CD4-positive, alpha-beta T cell treated with Interleukin-17A for 1 hour (primary cell): Measurements from ENCODE around the gene UBE2D2.

ENCODE experiments used
- DNase-seq: peaks from one replicate; pipeline ENCODE4 v3.0.0-alpha.2; 2020

The UBE2D2 gene

GRCh38 chr5:139663207-139664085, 102.3 kb downstream of the UBE2D2 start:
- DNase-seq, result no peak

- peak; percentile 18 for DNase-seq
Observed at GRCh38 chr5:139664086-139664693, 103.1 kb downstream of the UBE2D2 start.

- DNase-seq, result no peak
Observed at GRCh38 chr5:139664727-139665351, 103.7 kb downstream of the UBE2D2 start.

DNA sequence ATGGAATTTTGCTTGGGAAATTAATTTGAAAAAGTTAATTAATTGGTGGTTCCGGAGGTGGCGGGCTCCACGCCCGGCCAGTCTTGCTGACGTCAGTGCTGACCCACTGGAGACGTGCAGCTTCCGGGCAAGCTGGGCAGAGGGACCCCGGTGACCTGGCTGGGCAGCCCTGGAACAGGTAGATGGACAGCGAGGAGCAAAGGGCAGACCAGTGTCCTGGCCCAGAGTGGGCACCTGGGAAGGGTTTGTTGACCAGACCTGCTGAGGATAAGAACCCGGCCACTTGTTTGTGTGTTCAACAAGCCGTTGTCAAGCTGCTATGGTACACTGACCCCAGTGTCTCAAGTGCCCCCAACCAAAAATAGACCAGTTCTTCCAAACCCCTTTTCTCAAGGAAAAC, 104.5 kb downstream of the UBE2D2 start:
- DNase-seq, result no peak

DNA sequence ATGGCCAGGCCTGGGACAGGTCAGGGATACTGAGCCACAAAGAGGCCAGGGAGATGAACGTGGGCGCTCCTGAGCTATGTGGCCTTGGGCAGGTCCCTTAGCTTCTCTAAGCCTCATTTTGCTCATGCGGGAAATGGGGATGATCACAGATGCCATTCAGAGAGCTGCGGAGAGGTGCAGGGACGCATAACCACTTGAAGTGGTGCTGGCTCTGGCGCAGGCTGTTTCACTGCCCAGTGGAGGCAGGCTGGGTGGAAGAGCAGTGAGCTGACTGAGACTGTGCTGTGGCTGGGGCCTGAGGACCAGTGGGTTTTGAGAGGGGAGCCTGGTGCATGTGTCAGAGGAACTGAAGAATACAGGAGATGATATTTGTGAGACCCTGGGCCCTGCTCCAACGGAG, 105.4 kb downstream of the UBE2D2 start:
- no peak for DNase-seq

DNA sequence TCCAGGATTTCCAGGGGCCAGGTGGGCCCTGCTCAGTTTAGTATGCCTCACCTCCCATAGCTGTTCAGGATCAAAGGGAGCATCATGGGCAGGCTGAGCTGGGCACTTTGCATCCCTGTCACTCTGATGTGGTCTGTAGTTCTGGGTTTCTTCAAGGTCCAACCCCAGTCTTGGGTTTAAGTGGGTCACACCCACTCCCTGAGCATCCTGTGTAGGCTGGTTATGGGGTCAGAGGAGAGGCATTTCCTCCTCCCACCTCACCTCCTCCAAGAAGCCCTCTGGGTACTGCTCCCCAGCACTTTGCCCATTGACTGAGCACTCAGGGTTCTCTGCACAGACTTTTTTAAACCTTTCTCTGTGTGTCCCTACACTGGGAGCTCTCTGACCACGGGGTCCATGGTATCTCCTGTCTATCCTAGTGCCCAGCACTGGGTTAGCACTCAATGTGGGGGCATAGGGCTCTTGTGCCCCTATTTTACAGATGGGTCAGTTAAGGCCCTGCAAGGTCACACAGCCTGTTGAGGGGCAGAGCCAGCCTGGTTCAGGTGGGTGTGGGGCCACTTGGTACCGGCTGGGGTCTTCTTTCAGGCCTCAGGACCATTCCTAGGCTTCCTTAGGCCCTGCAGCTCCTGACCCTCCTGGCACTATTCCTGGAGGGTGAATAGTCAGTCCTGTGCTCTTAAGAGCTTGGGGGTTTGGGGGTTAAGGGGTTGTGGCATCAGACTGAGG, 106.0 kb downstream of the UBE2D2 start:
- peak; percentile 33 for DNase-seq

DNA sequence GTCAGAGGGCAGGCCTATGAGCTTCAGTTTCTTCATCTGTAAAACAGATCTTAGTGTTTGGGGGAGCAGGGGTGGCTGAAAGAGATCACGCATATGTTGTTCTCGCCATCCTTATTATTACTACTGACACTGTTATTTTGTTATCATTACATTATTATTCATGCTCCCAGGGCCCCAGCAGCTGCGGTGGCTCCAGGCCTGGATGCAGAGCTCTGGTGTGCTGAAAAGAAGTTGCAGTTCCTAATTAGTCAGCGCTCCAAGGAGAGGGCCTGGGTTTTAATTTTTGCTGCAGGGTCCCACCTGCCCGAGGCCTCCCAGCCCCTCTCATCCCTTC, 106.6 kb downstream of the UBE2D2 start:
- no peak for DNase-seq

DNA sequence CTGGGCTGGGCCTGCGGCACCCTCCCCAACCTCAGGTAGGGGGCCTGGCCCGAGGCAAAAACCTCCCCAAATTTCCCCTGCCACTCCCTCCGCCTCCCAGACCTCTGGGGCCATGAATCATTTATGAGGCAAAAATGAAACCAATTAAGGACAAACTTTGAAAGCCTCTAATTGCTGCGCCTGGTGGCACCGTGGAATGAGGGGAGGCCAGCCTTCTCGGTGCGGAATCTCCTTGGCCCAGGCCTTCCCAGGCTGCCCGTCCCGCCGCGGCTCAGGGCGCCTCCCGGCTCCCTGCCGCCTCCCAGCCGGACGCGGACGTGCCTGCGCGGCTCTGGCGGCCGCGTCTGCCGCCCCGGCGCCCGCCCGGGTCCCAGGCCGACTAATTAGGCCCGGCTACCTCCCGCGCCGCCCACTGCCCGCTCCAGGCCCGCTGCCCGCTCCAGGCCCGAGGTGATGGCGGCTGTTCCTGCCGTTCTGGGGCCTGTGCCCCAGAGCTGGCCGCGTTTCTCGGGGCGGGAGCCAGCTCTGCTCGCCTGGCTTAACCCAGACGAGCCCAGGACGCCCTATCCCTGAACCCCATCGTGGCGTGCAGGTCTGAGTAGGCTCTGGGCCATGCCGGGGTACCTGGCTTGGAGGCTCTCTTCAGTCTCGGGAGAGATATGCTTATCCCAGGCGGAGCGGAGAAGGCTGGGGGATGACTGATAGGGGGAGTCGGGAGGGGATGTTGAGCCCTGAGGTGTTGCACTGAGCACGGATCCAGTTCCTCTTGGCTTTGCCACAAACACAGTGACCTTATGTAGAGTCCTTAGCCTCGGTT, 107.1 kb downstream of the UBE2D2 start:
- DNase-seq, result peak; percentile 53

GRCh38 chr5:139668924-139669661, 108.0 kb downstream of the UBE2D2 start:
- DNase-seq, result no peak

DNA sequence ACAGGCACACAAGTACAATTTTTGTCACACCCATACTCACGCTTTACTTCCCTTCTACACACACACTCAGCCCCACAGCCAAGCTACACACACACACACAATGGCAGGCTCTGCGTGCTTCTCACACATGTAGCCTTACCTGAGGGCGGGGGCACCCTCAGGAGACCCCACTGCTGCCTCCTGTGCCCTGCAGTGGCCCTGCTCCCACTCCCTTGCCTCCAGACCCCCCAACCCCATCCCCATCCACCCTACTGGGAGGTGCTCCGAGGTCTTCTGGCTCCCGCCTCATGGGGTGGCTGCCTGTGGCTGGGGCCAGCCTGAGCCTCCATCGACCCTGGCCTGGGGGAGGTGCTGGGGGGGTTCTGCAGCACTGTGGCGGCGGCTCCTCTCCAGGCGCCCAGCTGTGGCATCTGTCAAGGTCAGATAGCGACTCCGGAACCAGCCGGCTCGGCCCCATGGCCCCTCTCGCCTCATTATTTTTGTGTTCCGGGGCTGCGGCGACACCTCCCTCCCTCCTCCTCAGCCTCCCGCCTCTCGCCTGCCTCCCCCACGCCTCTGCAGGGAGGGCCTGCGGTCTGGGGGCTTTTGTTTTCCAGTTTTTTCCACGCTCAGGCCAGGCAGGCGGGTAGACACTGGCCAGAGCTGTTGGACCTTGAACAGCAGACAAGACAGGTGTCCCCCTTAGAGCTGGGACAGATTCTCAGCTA, 108.7 kb downstream of the UBE2D2 start:
- peak; percentile 39 for DNase-seq

GRCh38 chr5:139670369-139671095, 109.4 kb downstream of the UBE2D2 start:
- DNase-seq, result peak; percentile 32

DNA sequence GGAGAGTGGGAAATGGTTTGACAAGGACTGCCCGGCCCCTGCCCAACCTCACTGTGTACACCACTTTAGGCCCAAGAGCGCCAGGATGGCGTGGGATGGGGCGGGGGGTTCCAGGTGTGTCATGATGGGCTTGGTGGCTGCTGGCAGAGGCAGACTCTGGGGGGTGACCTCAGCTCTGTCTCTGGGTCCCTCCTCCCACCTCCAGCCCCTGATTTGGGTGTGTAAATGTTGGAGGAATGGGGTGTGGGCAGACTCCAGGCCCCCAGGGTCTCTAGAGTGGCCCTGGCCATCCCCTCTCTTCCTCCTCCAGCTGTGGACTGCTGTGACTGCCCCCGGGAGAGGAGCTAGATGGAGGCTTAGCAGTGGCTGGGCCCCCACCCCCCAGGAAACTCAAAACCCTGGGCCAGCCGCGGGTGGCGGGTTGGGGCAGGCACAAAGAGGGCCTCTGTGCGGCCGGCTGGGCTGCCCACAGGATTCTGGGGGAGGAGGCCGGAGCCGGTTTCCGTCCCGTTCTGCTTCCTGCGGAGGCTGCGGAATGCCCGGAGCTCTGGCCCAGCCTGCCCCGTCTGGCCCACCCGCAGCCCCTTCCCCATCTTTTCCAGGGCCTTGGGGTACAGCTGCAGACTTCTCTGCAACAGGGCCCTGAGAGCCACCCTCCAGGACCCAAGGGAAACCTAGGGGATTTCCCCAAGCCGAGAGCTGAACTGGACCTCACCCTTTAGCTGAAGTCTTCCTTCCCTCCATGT, 110.1 kb downstream of the UBE2D2 start:
- no peak for DNase-seq

DNA sequence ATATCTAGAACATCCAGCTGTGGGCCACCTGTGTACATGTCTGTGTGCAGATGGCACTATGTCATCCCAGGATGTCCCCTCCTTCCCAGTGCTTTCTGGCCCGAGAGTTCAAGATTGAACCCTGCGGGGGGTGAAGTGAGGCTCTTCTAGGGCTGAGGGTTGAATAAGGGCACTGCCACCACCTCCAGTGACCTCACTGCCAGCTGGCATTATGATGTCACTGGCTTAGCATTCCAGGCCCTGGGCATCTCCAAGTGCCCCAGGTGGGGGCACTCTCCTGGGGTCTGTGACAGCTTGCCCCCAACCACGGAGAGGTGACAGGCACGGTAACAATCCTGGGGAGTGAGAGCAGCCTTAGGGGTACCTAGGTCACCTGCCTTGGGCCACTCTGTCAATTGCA, 114.1 kb downstream of the UBE2D2 start:
- no peak for DNase-seq

DNA sequence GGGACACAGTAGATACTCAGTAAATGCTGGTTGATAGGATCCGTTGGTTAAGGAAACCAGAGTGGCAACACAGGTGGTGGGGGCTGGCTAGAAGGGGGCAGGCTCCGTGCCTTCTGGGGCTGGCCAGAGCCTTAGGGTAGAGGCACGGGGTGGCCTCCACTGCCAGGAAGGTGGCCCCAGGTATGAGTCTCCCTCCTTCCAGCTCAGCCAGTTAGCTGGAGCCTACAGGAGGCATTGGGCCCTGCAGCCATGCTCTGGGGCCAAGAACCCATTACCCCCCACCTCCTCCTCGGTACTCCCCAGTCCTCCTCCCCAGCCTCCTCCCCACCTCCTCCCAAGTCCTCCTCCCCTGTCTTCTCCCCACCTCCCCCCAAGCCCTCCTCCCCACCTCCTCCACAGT, 114.7 kb downstream of the UBE2D2 start:
- no peak for DNase-seq

DNA sequence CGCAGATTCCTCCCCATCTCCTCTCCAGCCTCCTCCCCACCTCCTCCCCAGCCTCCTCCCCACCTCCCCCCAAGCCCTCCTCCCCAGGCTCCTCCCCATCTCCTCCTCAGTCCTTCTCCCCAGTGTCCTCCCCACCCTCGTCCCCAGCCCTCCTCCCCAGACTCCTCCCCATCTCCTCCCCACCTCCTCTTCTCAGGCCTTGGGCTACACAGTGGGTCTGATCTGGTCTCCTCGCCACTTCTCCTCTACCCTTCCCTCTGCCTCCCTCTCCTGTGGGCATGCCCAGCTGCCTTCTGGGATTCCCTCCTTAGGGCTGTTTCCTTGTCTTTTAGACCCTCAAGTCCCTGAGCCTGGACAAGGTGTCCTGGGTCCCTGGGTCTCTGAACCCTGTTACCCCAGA, 115.3 kb downstream of the UBE2D2 start:
- no peak for DNase-seq

DNA sequence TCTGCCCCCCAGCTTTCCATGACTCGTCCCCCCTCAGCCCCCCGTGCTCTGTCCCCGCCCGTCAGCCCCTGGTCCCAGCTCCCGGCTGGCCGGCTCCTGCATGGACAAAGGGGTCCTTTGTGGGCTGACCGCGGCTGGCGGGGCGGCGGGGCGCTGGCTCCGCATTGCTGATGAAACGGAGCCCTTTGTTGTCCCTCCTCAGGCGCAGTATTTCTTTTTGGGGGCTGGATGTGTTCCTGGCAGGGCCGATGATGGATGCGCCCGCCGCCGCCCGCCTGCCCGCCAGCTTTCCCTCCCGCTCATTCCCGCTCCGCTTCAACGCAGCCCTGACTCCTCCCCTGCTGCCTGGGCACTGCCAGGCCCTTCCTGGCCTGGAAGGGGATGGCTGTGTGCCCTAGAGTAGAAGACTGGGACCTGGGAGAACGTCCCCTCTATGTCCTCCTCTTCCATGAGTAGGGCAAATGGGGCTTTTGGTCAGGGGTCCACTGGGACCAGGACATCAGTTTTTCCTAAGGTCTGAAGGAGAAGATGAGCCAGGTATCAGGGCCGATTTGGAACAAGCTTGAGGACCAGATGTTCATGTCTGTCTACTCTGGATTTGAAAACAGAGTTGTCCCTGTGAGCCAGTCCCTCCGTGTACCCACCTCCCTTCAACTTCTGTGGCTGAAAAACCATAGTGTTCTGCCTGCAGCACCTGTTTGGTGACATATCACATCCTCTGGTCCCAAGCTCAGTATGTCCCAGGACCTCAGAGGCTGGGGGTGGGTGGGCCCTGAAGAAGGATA, 116.0 kb downstream of the UBE2D2 start:
- no peak for DNase-seq
